HepG2 (cell line): ENCODE results near the gene EPHB3. TPM values are rescaled to one million over a fixed set of nuclear protein-coding genes. Genes with fewer than 3 reads are reported as not detected.

Source experiments
- ARID3A ChIP-seq: IDR thresholded peaks from 2 replicates; pipeline ENCODE4 v1.6.1; 2012; ENCODE audit warnings: low read depth, low read length, improper control_type of control experiment
- ARNTL ChIP-seq: sonication (generic); formaldehyde crosslinking; IDR thresholded peaks from 2 replicates; pipeline ENCODE4 v1.4.0; 2020; ENCODE audit warnings: mild to moderate bottlenecking, missing genetic modification reagents
- BCL6 ChIP-seq: IDR thresholded peaks from 2 replicates; pipeline ENCODE4 v1.6.1; 2016; ENCODE audit warnings: missing genetic modification reagents, missing compliant biosample characterization
- BRD4 ChIP-seq: sonication (generic); formaldehyde crosslinking; IDR thresholded peaks from 2 replicates; pipeline ENCODE4 v1.4.0; 2020; ENCODE audit warnings: missing genetic modification reagents
- ERF ChIP-seq: IDR thresholded peaks from 2 replicates; pipeline ENCODE4 v1.6.1; 2018; ENCODE audit warnings: missing biosample characterization, missing genetic modification reagents
- FOXC1 ChIP-seq: sonication (generic); formaldehyde crosslinking; IDR thresholded peaks from 2 replicates; pipeline ENCODE4 v1.8.0; 2022; ENCODE audit warnings: mild to moderate bottlenecking, missing genetic modification reagents, borderline replicate concordance
- GABPA ChIP-seq, 2 experiments: IDR thresholded peaks; 2 replicates each; pipeline ENCODE4 v1.6.1; 2011 to 2016; ENCODE audit warnings: low read depth in 2 of 2, low read length in 1 of 2, missing biosample characterization in 1 of 2, missing genetic modification characterization in 1 of 2
- GLI4 ChIP-seq: sonication (generic); formaldehyde crosslinking; IDR thresholded peaks from 2 replicates; pipeline ENCODE4 v1.5.1; 2020; ENCODE audit warnings: missing genetic modification reagents, mild to moderate bottlenecking, moderate library complexity, borderline replicate concordance
- HBP1 ChIP-seq: IDR thresholded peaks from 2 replicates; pipeline ENCODE4 v1.6.1; 2016; ENCODE audit warnings: low read depth, control low read depth
- LCORL ChIP-seq, 2 experiments: fragments of 450-650 bp in 1 of 2; sonication (generic) in 1 of 2; formaldehyde crosslinking in 1 of 2; IDR thresholded peaks; 2 replicates each; pipeline versions ENCODE4 v1.5.0 to v1.6.1; 2017 to 2020; ENCODE audit warnings: antibody characterized with exemption in 1 of 2, missing genetic modification reagents in 1 of 2
- RARG ChIP-seq: sonication (generic); formaldehyde crosslinking; IDR thresholded peaks from 2 replicates; pipeline ENCODE4 v1.4.0; 2020; ENCODE audit warnings: low read depth, mild to moderate bottlenecking, missing genetic modification reagents
- THAP9 ChIP-seq: sonication (generic); formaldehyde crosslinking; IDR thresholded peaks from 2 replicates; pipeline ENCODE4; 2020; ENCODE audit warnings: missing genetic modification reagents, mild to moderate bottlenecking, borderline replicate concordance
- ZNF180 ChIP-seq: sonication (generic); formaldehyde crosslinking; IDR thresholded peaks from 2 replicates; pipeline ENCODE4 v1.4.0; 2020; ENCODE audit warnings: low read depth, missing genetic modification reagents, borderline replicate concordance
- ZNF33B ChIP-seq: sonication (generic); formaldehyde crosslinking; IDR thresholded peaks from 2 replicates; pipeline ENCODE4 v1.5.1; 2020; ENCODE audit warnings: mild to moderate bottlenecking, missing genetic modification reagents
- ZNF484 ChIP-seq: sonication (generic); formaldehyde crosslinking; IDR thresholded peaks from 2 replicates; pipeline ENCODE4 v1.5.1; 2020; ENCODE audit warnings: mild to moderate bottlenecking, low read depth, missing genetic modification reagents, borderline replicate concordance
- ZNF512B ChIP-seq: sonication (generic); formaldehyde crosslinking; IDR thresholded peaks from 2 replicates; pipeline ENCODE4 v1.5.1; 2020; ENCODE audit warnings: missing genetic modification reagents, mild to moderate bottlenecking, borderline replicate concordance
- ZNF605 ChIP-seq: sonication (generic); formaldehyde crosslinking; IDR thresholded peaks from 2 replicates; pipeline ENCODE4 v1.8.0; 2022; ENCODE audit warnings: mild to moderate bottlenecking, missing genetic modification reagents
- ZNF841 ChIP-seq: sonication (generic); formaldehyde crosslinking; IDR thresholded peaks from 2 replicates; pipeline ENCODE4 v1.8.1; 2023; ENCODE audit warnings: missing genetic modification reagents, borderline replicate concordance
- ZSCAN21 ChIP-seq: sonication (generic); formaldehyde crosslinking; IDR thresholded peaks from 2 replicates; pipeline ENCODE4 v1.8.0; 2022; ENCODE audit warnings: mild to moderate bottlenecking, missing genetic modification reagents, moderate library complexity, borderline replicate concordance
- polyA plus RNA-seq, 8 experiments: library from polyadenylated mRNA; depleted of rRNA in 3 of 8; stranded (reverse) in 7 of 8; unstranded in 1 of 8; fragments of >200 nt; fragmentation: Illumina TruSeq in 4 of 8; extraction: Trizol in 4 of 8; gene quantifications; 2 replicates each; pipeline versions ENCODE4 v1.2.1 to v1.2.3, GENCODE V29; 2011 to 2016; ENCODE audit warnings: low read depth in 4 of 8, missing spikeins in 1 of 8, mixed read lengths in 1 of 8; ENCODE audit not compliant: insufficient read depth in 1 of 8
- total RNA-seq, 5 experiments: library from RNA; depleted of rRNA; stranded (reverse); fragments of >200 nt; fragmentation: Illumina TruSeq; extraction: Trizol; gene quantifications; 2 replicates each; pipeline ENCODE4 v1.2.3, GENCODE V29; 2016; ENCODE audit warnings: low read depth in 1 of 5

EPHB3 gene
- total and polyA plus RNA-seq, 2 of the 13 experiments (the other 11 are each of a cell fraction or from before 2014, with no cell fraction given): 0.01 TPM; not detected in 1

GRCh38 chr3:184561061-184561912 is at the start of gene EPHB3 (continued):
- TF ChIP-seq ZNF605 (CRISPR knock-in tag) (peak; percentile 71), HBP1 (CRISPR knock-in tag) (no peak), THAP9 (CRISPR knock-in tag) (peak; percentile 49; the same call in 1 of the 2 replicates), ZNF180 (CRISPR knock-in tag) (no peak), ZSCAN21 (CRISPR knock-in tag) (no peak), ZNF33B (peak; percentile 65; the same call in 1 of the 2 replicates), BCL6 (CRISPR knock-in tag) (no peak), ZNF512B (CRISPR knock-in tag) (no peak), ARID3A (0 out of 2 replicates have a peak, but pooled peaks have one; percentile 40), ERF (CRISPR knock-in tag) (no peak), LCORL (IDR thresholded peaks at IDR 0.05) (no peak), LCORL (CRISPR knock-in tag; IDR thresholded peaks at IDR 0.05) (peak; percentile 80), ZNF841 (CRISPR knock-in tag) (no peak), RARG (CRISPR knock-in tag) (no peak), BRD4 (CRISPR knock-in tag) (no peak), ZNF484 (CRISPR knock-in tag) (no peak), FOXC1 (peak; percentile 37; the same call in 1 of the 2 replicates), ARNTL (CRISPR knock-in tag) (no peak), GLI4 (CRISPR knock-in tag) (peak; percentile 31; the same call in 1 of the 2 replicates), GABPA (IDR thresholded peaks at IDR 0.05; ENCODE audit: low read depth, low read length) (no peak), GABPA (CRISPR knock-in tag; IDR thresholded peaks at IDR 0.05; ENCODE audit: low read depth) (no peak)
